HG03571 (cell line): ENCODE data around the gene TRAT1.
"Not testable (repeated sequence)": the region's sequence is repeated elsewhere in the genome, so short reads cannot be mapped to it uniquely, and the experiment has no call there.

ENCODE experiments used
- ATAC-seq: cut with Tn5 transposase; IDR thresholded peaks from one replicate; pipeline ENCODE4 v1.9.1; 2021; ENCODE audit not compliant: unreplicated experiment

Gene TRAT1, protein sequence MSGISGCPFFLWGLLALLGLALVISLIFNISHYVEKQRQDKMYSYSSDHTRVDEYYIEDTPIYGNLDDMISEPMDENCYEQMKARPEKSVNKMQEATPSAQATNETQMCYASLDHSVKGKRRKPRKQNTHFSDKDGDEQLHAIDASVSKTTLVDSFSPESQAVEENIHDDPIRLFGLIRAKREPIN

GRCh38 chr3:108822123-108822897 is at the start of gene TRAT1:
TRAT1 (plus strand) TSS chr3:108822786; CDS start chr3:108822928, 142 bp downstream.
- ATAC-seq: no peak

GRCh38 chr3:108775649-108776048 is 46.9 kb upstream of the TRAT1 start:
- no peak for ATAC-seq

GRCh38 chr3:108779496-108779895 is 43.1 kb upstream of the TRAT1 start:
- no peak for ATAC-seq

DNA sequence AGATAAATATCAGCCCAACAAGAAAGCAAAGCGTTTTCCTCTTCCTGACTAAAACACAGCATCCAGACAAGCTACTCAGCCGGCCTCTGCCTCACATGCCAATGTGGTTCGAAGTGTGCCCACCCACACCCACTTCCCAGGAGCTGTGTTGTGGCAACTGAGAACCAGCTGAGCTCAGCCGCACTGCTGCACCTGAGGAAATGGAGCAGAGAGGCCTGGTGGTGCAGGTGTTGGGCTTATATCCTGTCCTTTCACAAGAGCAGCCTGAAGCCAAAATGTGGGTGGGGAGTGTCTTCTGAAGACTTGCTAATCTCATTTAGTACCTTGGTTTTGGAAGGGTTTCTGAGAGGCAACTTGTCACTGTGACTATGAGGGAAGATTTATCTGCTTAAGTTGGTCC is 42.4 kb upstream of the TRAT1 start:
- ATAC-seq: no peak

- no peak for ATAC-seq
These were observed 31.1 kb upstream of the TRAT1 start for GRCh38 chr3:108791473-108791872.

DNA sequence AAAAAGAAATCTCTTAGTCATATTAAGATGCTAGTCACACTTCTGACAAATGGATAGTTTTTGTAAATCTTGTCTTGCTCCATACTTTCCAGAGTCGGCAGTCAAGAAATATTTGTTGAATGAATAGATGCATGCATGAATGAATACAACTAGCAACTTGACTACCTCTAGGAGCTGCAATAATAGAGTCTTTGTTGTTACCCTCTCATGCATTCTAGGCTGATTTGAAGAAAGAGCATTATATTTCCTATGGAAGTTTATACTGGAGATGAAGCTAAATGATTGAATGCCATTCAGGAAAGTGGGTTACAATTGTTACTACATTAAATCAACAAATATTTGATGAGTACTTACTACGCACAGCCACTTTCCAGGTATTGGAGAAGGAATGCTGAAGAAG is 18.1 kb upstream of the TRAT1 start:
- no peak for ATAC-seq

DNA sequence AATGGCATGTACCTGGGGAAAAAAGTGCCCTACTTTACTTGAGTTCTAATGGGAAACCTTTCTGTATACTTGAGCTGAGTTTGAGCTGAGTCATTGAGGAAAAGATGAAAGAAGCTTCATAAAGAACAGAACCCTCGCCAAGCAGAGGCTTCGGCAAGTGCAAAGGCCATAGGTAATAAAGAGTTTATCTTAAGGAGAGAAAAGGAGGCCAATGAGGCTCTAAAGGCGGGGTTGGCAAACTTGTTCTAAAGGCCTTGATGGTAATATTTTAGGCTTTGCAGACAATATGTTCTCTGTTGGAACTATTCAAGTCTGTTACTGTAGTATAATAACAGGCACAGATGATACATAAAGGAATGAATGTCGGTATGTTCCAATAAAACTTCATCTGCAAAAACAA is 17.6 kb upstream of the TRAT1 start:
- no peak for ATAC-seq

GRCh38 chr3:108806316-108806715 is 16.3 kb upstream of the TRAT1 start:
- no peak for ATAC-seq

GRCh38 chr3:108818404-108818803 is 4.2 kb upstream of the TRAT1 start:
- no peak for ATAC-seq

GRCh38 chr3:108820586-108820985 is 2.0 kb upstream of the TRAT1 start:
- ATAC-seq: no peak

DNA sequence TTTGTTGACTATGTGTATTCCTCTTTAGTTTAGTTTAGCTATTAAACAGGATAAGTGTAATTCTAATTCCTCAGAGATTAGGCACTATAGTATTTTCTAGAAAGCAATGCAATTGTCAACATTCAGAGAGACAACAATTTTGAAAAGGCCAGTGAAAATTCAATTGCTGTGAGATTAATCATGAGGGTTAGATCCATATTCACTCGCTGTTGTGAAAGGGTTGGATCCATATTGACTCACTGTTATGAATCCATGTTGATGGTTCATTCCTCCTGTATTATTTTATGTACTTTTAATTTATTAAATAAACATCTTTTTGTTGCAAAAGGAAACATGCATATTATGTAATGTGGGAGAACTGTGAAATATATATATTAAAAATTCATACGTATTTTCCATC is 641 bp downstream of the TRAT1 start:
- ATAC-seq: no peak

DNA sequence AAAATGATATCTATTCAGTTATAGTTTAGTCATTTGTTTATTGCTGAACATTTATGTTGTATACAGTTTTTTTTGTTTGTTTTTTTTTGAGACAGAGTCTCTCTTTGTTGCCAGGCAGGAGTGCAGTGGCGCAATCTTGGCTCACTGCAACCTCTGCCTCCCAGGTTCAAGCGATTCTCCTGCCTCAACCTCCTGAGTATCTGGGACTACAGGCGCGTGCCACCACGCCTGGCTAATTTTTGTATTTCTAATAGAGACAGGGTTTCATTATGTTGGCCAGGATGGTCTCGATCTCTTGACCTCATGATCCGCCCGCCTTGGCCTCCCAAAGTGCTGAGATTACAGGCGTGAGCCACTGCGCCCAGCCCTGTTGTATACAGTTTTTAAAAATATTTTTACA is 1.2 kb downstream of the TRAT1 start:
- not testable (repeated sequence) for ATAC-seq

GRCh38 chr3:108826309-108827187 is 4.0 kb downstream of the TRAT1 start:
- no peak for ATAC-seq

DNA sequence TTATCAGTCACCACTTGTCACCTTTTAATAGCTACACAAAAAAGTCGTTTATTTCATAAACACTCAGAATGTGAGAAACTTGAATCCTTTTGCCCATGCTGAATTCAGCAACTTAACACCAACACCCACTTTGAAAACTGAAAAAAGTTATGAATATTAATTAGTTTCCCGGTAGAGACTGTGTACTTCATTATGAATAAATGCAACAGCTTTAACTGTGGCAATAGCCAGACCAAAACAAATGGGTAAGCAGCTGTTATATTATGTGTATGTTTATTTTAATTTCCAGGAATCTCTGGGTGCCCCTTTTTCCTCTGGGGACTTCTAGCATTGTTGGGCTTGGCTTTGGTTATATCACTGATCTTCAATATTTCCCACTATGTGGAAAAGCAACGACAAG is 7.8 kb downstream of the TRAT1 start:
- ATAC-seq: no peak

DNA sequence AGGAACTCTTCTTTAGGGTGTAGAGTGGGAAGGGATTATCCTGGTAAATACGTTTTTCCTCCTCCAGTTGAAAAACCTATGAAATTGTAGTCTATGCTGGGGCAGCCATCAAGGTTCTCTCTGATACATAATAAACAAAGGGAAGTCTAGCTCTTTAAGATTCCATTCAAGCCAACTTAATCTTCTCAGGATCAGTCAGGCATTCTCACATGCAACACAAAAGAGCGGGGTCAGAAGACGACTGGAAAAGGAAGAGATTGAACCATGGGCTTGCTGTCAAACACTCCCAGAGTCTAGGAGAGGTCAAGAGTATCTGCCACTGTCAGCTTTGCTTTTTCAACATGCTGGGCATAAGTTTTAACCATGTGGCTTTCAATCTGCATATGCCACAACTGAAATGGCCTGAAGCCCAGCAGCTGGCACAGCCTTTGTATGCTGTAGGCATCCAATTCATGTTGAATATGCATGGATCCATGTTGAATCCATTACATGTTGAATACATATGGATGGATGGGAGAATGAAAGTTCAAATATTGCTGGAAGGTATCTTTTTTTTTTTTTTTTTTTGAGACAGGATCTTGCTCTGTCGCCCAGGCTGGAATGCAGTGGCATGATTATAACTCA is 8.5 kb downstream of the TRAT1 start:
- no peak for ATAC-seq

GRCh38 chr3:108833611-108834010 is 11.0 kb downstream of the TRAT1 start:
- no peak for ATAC-seq

DNA sequence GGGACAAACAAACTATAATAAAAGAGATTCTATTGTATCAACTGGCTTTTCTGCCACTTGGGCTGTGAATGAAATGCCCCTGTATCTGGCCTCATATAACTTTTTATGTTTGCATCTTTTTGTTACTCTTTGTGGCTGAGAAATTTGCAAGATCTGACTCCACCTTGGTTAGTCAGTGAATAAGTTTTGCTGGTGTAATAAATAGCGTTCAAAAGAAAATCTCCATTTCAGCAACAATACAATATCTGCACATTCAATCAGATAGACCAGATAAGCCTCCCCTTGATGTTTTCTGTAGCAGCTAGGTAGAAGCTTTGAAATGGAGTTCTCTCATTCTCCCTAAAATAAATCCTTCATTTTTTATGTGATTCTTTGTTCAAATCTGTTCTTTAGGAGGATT is 12.0 kb downstream of the TRAT1 start:
- ATAC-seq: no peak

DNA sequence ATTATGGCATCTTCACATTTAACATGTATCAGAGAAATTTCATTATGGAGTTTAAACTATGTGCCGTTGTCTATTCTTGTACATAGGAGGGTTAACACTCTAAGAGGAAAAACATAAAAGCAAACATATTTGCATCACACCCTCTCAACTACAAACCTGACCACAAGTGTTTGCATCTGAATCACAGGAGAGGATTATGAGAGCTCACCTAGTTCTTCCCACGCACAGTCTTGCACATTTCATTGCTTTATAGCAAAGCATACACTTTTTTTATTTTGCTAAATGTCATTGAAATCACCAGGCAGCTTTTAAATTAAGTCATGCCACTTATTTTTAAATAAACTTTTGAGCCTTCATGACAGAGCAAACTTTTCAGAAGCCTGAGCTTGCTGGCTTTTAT is 12.5 kb downstream of the TRAT1 start:
- ATAC-seq: no peak

DNA sequence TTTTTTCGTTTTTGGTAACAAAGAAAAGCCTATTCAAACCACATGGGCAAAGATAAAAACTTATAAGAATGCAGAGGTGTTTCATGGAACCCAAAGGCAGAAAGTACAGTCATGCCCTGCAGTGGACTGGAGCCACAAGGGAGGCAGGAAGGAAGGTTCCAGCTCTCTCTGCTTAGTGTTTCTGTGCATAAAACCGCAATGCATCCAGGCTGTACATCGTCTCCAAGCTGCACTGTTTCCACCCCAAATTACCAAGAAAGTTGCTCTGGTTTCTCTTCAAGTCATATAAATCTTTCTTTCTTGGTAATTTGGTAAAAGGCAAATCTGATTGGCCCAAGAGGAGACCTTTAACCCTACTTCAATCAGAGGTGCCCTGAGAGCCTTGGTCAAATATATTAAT is 15.8 kb downstream of the TRAT1 start:
- ATAC-seq: no peak

DNA sequence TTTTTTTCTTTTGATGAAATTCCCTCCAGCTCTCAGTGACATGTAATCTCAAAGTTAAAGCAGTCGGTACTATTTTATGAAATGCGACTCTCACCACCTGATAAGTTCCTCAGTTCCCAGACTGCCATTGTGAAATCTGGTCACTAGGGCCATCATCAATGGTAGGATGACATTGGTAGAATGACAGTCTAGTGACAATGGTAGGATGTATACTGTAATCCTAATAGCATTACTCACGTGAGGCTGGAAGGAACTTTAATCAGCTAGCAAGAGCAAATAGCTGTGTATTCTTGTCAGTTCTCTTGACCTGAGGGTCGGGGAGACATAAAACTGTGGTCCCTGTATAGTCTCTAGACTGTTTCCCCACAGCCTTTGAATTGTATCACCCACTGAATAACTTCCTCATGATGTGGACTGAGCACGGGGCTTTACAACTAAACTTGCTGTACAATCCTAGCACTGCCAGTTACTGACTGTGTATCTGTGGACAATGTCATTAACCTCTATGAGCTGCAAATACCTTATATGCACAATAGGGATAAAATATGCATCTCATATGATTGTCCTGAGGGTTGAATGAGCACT is 23.2 kb downstream of the TRAT1 start:
- ATAC-seq: no peak

GRCh38 chr3:108847187-108847586 is 24.6 kb downstream of the TRAT1 start:
- ATAC-seq: no peak
